Choroid plexus epithelial cell (primary cell): Measurements from ENCODE around the gene AUTS2.

ENCODE experiments used
- DNase-seq: peaks from one replicate; pipeline ENCODE4 v3.0.0-alpha.2; 2010; ENCODE audit warnings: low read depth
- H3K4me3 ChIP-seq: 2 replicates; pipeline ENCODE4 v1.5.1; 2011; ENCODE audit warnings: low read depth, mild to moderate bottlenecking, control low read depth, low read length, moderate library complexity
- TF ChIP-seq, protein P1 (sequence below): conservative IDR thresholded peaks from 2 replicates; pipeline ENCODE4 v1.5.1; 2011; ENCODE audit warnings: low read depth, mild to moderate bottlenecking, control low read depth, inconsistent platforms, low read length, moderate library complexity

The AUTS2 gene

DNA sequence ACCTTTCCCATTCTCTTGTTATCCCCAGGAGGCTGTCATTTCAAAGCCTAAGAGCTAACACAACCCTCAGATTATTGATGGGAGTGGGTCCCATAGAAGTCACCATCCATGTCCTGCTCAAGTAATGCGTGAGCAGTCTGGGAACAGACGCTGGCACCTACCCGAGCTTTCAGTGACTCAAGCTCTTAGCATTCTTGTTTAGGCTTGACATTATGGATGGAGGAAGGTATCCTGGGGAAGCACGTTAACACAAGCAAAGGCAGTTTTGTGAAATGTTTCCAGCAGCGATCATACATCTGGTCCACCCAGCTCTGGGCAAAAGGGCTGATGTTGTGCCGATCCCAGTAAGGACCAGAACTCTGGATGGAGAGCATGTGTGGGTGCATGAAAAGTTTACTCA is 30.0 kb upstream of the AUTS2 start:
- no peak for DNase-seq
- H3K4me3 ChIP-seq: no peak overlapping the region
- TF ChIP-seq, protein P1, sequence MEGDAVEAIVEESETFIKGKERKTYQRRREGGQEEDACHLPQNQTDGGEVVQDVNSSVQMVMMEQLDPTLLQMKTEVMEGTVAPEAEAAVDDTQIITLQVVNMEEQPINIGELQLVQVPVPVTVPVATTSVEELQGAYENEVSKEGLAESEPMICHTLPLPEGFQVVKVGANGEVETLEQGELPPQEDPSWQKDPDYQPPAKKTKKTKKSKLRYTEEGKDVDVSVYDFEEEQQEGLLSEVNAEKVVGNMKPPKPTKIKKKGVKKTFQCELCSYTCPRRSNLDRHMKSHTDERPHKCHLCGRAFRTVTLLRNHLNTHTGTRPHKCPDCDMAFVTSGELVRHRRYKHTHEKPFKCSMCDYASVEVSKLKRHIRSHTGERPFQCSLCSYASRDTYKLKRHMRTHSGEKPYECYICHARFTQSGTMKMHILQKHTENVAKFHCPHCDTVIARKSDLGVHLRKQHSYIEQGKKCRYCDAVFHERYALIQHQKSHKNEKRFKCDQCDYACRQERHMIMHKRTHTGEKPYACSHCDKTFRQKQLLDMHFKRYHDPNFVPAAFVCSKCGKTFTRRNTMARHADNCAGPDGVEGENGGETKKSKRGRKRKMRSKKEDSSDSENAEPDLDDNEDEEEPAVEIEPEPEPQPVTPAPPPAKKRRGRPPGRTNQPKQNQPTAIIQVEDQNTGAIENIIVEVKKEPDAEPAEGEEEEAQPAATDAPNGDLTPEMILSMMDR: no peak

DNA sequence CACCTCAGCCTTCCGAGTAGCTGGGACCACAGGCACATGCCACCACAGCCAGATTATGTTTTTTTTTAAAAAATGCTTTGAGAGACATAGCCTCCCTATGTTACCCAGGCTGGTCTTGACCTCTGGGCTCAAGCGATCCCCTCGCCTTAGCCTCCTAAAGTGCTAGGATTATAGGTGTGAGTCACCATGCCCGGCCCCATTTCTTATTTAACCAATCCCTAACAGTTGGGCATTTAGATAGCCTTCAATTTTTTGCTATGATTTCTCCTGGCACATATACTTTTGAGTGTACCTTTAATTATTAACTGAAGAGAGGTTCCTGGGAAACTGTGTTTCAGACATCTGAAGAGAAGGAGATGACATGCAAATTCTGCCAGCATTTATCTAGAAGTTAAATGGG is 22.6 kb upstream of the AUTS2 start:
- H3K4me3 ChIP-seq: no peak overlapping the region
- TF ChIP-seq, protein P1: no peak
- no peak for DNase-seq

DNA sequence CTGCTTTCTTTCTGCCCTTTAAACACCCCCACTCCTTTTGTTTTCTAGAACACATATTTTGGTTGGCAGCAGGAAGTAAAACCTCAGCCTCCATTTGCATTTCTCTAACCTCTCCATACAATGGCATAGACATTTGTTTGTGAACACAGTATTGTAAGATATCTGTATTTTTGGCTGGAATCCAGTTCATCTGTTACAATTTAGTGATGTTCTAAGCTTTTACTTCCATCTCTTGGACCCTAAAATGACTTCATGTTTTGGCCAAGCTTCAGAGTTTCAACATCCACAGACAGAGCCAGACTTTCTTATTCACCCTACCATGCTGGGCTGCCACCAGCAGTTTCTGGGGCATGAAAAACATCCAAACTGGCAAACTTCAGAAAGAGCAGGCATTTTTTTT is 21.1 kb upstream of the AUTS2 start:
- TF ChIP-seq, protein P1: no peak
- no peak overlapping the region for H3K4me3 ChIP-seq
- DNase-seq: no peak

GRCh38 chr7:69585169-69585568 is 13.1 kb upstream of the AUTS2 start:
- TF ChIP-seq, protein P1: no peak
- DNase-seq: no peak
- no peak overlapping the region for H3K4me3 ChIP-seq

GRCh38 chr7:69586321-69586720 is 12.0 kb upstream of the AUTS2 start:
- H3K4me3 ChIP-seq: no peak overlapping the region
- TF ChIP-seq, protein P1: no peak
- no peak for DNase-seq

DNA sequence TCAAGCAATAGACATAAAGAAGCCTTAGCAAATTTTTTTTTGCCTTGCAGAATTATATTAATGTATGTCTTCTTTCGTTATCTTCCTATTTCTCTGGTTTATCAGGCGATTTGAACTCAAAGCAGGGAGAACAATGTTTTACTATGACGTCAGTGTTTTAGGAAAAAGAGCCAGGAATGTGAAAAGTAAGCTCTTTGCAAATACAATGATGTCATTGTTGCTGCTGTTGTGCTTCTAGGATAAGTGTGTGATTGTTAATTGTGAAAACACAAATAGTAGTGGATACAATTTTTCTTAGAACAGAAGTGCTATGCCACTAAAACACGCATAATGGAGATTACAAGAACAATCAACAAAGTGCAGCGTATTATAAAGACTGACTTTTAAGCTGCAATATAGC is 9.5 kb upstream of the AUTS2 start:
- TF ChIP-seq, protein P1: no peak
- no peak overlapping the region for H3K4me3 ChIP-seq
- DNase-seq: no peak

- TF ChIP-seq, protein P1: no peak
- no peak for DNase-seq
- no peak overlapping the region for H3K4me3 ChIP-seq
These were observed 6.5 kb upstream of the AUTS2 start for GRCh38 chr7:69591805-69592204.
